Suprapubic skin (tissue), 4 donors: Measurements from ENCODE around the gene COL7A1. TPM values are rescaled to one million over a fixed set of nuclear protein-coding genes. Genes with fewer than 3 reads are reported as not detected.

ENCODE experiments used
- DNase-seq, 2 donors: peaks; one replicate each; pipeline ENCODE4 v3.0.0-alpha.2; 2019; ENCODE audit warnings: low spot score in 2 of 2
- H3K27ac ChIP-seq: fragments of 200-600 bp; sonication (generic); one replicate; pipeline ENCODE4 v1.5.1; 2019
- H3K27me3 ChIP-seq: fragments of 200-600 bp; sonication (generic); one replicate; pipeline ENCODE4 v1.5.1; 2019
- H3K36me3 ChIP-seq: fragments of 200-600 bp; sonication (generic); one replicate; pipeline ENCODE4 v1.5.1; 2019
- H3K4me1 ChIP-seq: fragments of 200-600 bp; sonication (generic); one replicate; pipeline ENCODE4 v1.5.1; 2019
- H3K4me3 ChIP-seq: fragments of 200-600 bp; sonication (generic); one replicate; pipeline ENCODE4 v1.5.1; 2019; ENCODE audit warnings: mild to moderate bottlenecking
- H3K9me3 ChIP-seq: fragments of 200-600 bp; sonication (generic); one replicate; pipeline ENCODE4 v1.5.1; 2019
- EP300 ChIP-seq: sonication (generic); formaldehyde crosslinking; IDR thresholded peaks from one replicate; pipeline ENCODE4 v1.6.1; 2017; ENCODE audit warnings: antibody characterized with exemption
- POLR2A ChIP-seq, 2 donors: fragments of 450-650 bp; IDR thresholded peaks; one replicate each; pipeline ENCODE4 v1.6.1; 2017; ENCODE audit warnings: antibody characterized with exemption in 2 of 2, mild to moderate bottlenecking in 2 of 2, moderate library complexity in 2 of 2
- POLR2AphosphoS5 ChIP-seq, 3 donors: sonication (generic); formaldehyde crosslinking; IDR thresholded peaks; one replicate each; pipeline ENCODE4 v1.6.1; 2017; ENCODE audit warnings: antibody characterized with exemption in 3 of 3
- WGBS: methylation state at CpG from one replicate; pipeline ENCODE4 v1.1.5; 2018; 5-methylcytosine and 5-hydroxymethylcytosine counted together
- total RNA-seq, 4 donors: library from RNA; depleted of rRNA; stranded (reverse); fragments of >200 nt; gene quantifications; one replicate each; pipeline ENCODE4 v1.1.0, GENCODE V29; 2016
- TF ChIP-seq, protein P1 (sequence below), 2 donors: fragments of 200-600 bp in 1 of 2; fragments of 450-650 bp in 1 of 2; sonication (generic) in 1 of 2; IDR thresholded peaks; one replicate each; pipeline ENCODE4 v1.5.1; 2016 to 2019; ENCODE audit warnings: antibody characterized with exemption in 2 of 2, mild to moderate bottlenecking in 1 of 2, moderate library complexity in 1 of 2

The COL7A1 gene
- total RNA-seq, 4 donors from 2014 or later: 287 to 596 (median 348) TPM

DNA sequence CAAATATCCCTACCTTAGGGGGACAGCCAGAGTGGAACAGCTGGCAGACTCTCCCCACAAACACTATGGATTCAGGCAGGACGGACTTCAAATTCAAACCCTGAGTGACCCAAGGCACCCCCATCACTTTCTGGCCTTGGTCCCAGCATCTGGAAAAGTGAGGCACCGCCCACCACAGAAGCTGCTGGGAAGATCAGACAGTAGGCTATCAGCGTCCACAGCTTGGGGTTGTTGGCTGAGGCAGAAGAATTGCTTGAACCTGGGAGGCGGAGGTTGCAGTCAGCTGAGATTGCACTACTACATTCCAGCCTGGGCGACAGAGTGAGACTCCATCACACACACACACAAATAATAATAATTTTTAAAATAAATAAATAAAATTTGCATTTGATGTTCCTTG is 47.0 kb downstream of the COL7A1 start:
- H3K4me1 ChIP-seq: peaks cover 7% of the 10 kb centered on the region
- H3K27me3 ChIP-seq: no peaks in the 10 kb centered on the region
- WGBS: 85% methylated on average over 5 of the region's 5 CpGs
- TF ChIP-seq EP300: no peak
- TF ChIP-seq, protein P1, sequence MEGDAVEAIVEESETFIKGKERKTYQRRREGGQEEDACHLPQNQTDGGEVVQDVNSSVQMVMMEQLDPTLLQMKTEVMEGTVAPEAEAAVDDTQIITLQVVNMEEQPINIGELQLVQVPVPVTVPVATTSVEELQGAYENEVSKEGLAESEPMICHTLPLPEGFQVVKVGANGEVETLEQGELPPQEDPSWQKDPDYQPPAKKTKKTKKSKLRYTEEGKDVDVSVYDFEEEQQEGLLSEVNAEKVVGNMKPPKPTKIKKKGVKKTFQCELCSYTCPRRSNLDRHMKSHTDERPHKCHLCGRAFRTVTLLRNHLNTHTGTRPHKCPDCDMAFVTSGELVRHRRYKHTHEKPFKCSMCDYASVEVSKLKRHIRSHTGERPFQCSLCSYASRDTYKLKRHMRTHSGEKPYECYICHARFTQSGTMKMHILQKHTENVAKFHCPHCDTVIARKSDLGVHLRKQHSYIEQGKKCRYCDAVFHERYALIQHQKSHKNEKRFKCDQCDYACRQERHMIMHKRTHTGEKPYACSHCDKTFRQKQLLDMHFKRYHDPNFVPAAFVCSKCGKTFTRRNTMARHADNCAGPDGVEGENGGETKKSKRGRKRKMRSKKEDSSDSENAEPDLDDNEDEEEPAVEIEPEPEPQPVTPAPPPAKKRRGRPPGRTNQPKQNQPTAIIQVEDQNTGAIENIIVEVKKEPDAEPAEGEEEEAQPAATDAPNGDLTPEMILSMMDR (IDR thresholded peaks at IDR 0.05): no peak
- TF ChIP-seq POLR2A (IDR thresholded peaks at IDR 0.05): no peak
- TF ChIP-seq POLR2AphosphoS5 (IDR thresholded peaks at IDR 0.05): no peak
- DNase-seq: no peak
- H3K9me3 ChIP-seq: no peaks in the 10 kb centered on the region
- no peak overlapping the region for H3K4me3 ChIP-seq
- no peak overlapping the region for H3K27ac ChIP-seq
- peaks cover 8% of the 10 kb centered on the region for H3K36me3 ChIP-seq

DNA sequence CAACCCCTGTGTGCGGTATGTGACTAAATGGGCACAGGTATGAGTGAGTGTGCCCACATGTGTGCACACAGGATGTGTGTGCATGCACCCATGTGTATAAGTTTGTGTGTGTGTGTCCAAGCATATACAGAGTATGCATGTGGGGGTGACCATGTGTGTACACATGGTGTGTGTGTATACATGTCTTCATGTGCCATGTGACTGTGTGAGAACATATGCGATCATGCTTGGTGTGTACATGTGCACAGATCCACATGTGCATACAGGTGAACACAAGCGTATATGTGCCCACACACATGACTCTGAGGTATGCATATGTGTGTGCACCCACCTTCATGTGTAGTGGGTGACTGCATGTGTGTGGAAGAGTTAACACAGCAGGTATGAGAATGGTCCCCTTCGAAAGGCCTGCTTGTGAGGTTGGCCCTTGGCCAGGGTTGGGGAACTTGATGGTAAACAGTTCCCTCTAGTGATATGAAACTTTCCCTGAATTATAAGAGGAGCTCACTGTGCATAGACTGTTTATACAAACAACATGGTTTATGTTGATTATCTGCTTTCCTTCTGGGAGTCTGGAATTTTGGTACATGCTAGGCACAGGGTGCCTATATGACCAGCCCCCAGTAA is 48.8 kb downstream of the COL7A1 start:
- H3K4me1 ChIP-seq: peaks cover 7% of the 10 kb centered on the region
- H3K27ac ChIP-seq: no peak overlapping the region
- no peak overlapping the region for H3K4me3 ChIP-seq

DNA sequence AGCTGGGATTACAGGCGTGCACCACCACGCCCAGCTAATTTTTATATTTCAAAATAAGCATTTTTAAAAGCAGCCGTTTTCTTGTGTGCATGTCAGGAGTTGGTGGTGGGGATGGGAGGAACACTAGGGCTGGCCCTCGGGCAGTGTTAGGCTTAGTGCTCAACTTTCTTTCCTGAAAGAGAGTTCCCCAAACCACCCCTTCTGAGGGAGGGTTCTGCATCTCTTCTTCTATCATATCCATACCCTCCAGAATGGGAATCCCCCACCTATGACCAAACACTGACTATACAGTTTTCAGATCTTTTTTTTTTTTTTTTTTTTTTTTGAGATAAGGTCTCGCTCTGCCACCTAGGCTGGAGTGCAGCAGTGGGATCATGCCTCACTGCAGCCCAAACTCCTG is 51.0 kb downstream of the COL7A1 start:
- no peak overlapping the region for H3K27ac ChIP-seq
- H3K4me3 ChIP-seq: no peak overlapping the region
- H3K36me3 ChIP-seq: peaks cover 16% of the 10 kb centered on the region
- WGBS: 87% methylated on average over 5 of the region's 5 CpGs
- H3K4me1 ChIP-seq: peaks cover 7% of the 10 kb centered on the region
- H3K9me3 ChIP-seq: no peaks in the 10 kb centered on the region
- no peak for DNase-seq
- TF ChIP-seq POLR2AphosphoS5 (IDR thresholded peaks at IDR 0.05): no peak
- no peak for TF ChIP-seq EP300
- TF ChIP-seq, protein P1 (IDR thresholded peaks at IDR 0.05): no peak
- no peak for TF ChIP-seq POLR2A (IDR thresholded peaks at IDR 0.05)
- H3K27me3 ChIP-seq: no peaks in the 10 kb centered on the region

More for the DNA sequence above, 48.8 kb downstream of the COL7A1 start:
- TF ChIP-seq, protein P1 (IDR thresholded peaks at IDR 0.05): no peak
- TF ChIP-seq EP300 (no peak), POLR2A (IDR thresholded peaks at IDR 0.05) (no peak), POLR2AphosphoS5 (IDR thresholded peaks at IDR 0.05) (no peak)
- Histone ChIP-seq H3K9me3 (no peaks in the 10 kb centered on the region), H3K27me3 (no peaks in the 10 kb centered on the region), H3K36me3 (peaks cover 14% of the 10 kb centered on the region)
- WGBS: 70% methylated on average over 4 of the region's 4 CpGs
- DNase-seq: no peak

DNA sequence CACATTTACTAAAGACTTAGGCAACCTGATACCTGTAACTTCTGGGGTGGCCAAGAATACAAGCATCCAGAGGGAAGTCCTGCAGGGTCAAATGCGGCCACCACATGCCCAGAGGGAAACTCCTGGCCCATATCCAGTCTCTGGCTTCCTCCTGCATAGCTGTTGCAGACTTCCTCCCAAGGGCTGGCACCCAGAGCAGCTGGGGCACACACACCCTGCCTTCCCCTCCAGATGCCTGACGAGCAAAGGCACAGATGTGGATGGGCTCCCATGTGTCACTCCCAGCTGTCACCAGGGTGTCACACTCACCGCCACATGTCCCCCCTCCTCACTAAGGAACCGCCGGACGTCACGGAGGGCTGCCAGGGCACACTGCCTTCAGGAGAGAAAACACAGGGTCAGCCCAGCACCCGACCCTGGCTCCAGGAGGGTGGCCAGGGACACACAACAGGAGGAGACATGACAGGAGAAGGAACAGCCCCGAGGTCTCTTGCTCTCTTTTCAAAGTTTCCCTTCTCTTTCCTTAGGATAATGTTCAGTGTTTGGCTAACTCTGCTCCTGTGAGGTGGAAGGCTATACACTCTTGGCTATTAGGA is 51.8 kb downstream of the COL7A1 start:
- Histone ChIP-seq H3K27me3 (no peaks in the 10 kb centered on the region), H3K27ac (no peak overlapping the region), H3K9me3 (no peaks in the 10 kb centered on the region), H3K36me3 (peaks cover 16% of the 10 kb centered on the region), H3K4me1 (no peaks in the 10 kb centered on the region), H3K4me3 (no peak overlapping the region)
- WGBS: 70% methylated on average over 9 of the region's 9 CpGs
- no peak for TF ChIP-seq POLR2AphosphoS5 (IDR thresholded peaks at IDR 0.05)
- DNase-seq: no peak

DNA sequence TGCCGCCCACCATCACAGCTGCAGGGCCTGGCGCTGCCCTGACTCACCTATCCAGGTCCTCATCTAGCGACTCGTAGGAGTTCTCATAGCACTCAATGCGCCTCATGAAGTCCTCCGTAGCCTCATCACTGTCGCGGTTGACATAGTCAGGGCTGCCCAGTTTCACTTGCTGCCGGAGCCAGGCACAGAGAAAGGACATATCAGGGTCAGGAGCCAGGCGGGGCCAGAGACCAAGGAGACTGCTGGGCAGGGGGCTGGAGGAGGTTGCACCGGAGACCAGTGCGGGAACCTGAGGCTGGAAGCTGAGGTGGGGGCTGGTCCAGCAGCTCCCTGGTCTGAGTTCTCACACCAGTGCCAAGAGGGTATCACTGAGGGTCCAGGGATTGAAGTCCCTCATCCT is 56.7 kb downstream of the COL7A1 start:
- TF ChIP-seq, protein P1 (IDR thresholded peaks at IDR 0.05): no peak
- TF ChIP-seq EP300 (no peak), POLR2AphosphoS5 (IDR thresholded peaks at IDR 0.05) (no peak), POLR2A (IDR thresholded peaks at IDR 0.05) (no peak)
- DNase-seq: no peak
- H3K36me3 ChIP-seq: peaks cover 20% of the 10 kb centered on the region

More for the DNA sequence above, 56.7 kb downstream of the COL7A1 start:
- H3K9me3 ChIP-seq: no peaks in the 10 kb centered on the region
- H3K27me3 ChIP-seq: no peaks in the 10 kb centered on the region
- H3K4me3 ChIP-seq: no peak overlapping the region
- no peaks in the 10 kb centered on the region for H3K4me1 ChIP-seq
- 92% methylated on average over 12 of the region's 12 CpGs for WGBS
- no peak overlapping the region for H3K27ac ChIP-seq
